ENCODE results near the gene TMEM242. TPM values are rescaled to one million over a fixed set of nuclear protein-coding genes. Genes with fewer than 3 reads are reported as not detected.
A peak's percentile ranks its signal among the peaks of the same experiment; 100 is the strongest.

Gene TMEM242
- total RNA-seq, 2 donors from 2014 or later = 12.4 to 14.5 TPM

DNA sequence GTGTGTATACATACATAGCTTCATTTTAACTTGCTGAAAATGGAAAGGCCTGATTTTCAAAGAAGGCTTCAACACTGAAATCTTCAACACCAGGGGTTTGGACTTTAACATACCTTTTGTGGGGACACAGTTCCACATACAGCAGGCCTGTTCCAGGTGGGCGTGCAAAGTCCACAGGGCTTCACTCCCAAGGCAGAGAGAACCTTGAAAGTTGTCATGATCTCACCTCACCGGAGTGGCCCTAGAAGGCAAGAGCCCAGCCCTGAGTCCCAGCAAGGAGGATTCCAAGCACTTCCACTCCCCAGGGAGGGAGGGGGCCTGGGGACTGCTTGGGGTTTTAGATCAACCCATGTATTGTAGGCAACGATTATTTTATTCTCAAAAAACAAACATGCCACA, 47.2 kb downstream of the TMEM242 start:
- DNase-seq (no peak), ATAC-seq (no peak)
- intact Hi-C loops (cut with DNase I) = loop anchor here (10.0 kb wide), 1 partner anchor 241 kb away; no protein-coding TSS in a partner anchor

DNA sequence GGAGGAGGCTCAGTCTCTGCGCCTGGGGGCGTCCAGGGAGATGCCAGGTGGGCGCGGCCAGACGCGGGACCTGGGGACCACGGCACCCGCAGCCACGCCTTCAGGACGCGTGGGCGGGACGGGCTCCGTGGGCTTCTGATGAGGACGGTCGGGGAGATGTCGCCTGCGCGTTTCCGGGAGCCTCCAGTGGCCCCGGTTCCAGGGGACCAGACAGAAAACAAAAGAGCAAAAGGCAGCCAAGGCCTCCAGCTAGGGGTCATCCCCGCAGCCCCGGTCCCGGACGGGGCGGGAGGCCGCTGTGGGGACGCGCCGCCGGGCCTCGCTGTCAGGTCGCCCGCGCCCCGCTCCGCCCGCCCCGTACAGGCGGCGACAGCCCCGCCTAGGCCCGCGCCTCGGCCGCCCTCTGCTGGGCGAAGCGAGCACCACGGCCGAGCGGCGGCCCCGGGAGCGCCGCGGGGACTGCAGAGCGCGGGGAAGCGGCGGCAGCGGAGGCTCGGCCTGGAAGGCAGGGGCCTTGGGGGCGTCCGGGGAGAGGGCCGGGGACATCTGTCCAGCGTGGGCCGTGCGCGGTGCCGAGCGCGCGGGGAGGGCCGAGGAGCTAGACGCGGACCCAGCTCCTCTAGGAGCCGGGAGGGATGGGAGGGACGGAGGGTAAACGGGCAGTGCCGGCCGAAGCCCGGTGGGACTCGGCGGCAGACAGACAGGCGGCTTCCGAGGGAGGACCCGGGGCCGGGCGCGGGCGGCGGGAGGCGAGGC, 48.7 kb downstream of the TMEM242 start:
- intact Hi-C loops (cut with DNase I) = loop anchor here (5.0 to 10.0 kb wide), 2 partner anchors 37 to 240 kb away; no protein-coding TSS in a partner anchor
- DNase-seq (peak; percentile 81), ATAC-seq (peak; percentile 95 to 96)

- peak; percentile 32 to 68 for ATAC-seq
- DNase-seq = peak; percentile 53
- intact Hi-C loops (cut with DNase I) = loop anchor here (5.0 to 10.0 kb wide), 2 partner anchors 37 to 239 kb away; no protein-coding TSS in a partner anchor
These were observed 49.4 kb downstream of the TMEM242 start for GRCh38 chr6:157273756-157274470.

DNA sequence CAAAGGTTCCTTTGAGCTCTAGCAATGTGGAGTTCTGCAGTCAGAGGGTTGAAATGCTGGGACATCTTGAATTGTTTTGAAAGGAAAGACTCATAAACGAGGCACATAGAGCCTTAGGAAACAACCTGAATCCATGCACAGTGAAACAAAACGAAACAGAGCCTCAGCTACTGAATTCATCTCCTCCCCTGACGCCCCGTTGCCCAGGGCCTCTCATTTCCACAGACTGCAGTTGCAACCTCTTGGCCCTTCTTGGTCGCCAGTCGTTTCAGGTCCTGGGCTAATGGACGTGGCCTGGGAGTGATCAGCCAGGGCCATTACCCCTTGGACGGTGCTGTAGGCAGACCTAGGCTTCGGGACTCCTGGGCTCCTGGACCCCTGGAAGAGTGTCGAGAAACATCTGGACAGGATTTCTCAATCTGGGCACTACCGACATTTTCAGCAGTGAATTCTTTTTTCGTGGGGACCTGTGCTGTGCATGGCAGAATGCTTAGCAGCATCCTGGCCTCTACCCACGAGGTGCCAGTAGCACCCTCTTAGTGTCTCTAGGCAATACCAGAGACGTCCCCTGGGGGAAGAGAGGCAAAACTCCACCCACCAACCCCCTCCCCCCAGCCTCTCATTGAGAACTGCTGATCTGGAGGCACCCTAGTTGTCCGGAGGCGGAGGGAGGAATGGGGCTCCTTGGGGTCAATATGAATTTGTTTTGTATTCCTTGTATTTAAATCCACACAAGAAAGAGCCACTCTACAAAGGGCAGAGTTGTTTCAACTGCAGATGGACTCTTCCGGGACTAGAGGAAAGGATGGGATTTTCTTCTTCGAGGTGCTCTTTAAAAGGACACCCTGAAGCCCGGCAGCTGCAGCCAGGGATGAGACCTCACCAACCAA, 50.2 kb downstream of the TMEM242 start:
- DNase-seq = no peak
- ATAC-seq = no peak
- intact Hi-C loops (cut with DNase I) = loop anchor here (5.0 to 10.0 kb wide), 2 partner anchors 36 to 238 kb away; no protein-coding TSS in a partner anchor

DNA sequence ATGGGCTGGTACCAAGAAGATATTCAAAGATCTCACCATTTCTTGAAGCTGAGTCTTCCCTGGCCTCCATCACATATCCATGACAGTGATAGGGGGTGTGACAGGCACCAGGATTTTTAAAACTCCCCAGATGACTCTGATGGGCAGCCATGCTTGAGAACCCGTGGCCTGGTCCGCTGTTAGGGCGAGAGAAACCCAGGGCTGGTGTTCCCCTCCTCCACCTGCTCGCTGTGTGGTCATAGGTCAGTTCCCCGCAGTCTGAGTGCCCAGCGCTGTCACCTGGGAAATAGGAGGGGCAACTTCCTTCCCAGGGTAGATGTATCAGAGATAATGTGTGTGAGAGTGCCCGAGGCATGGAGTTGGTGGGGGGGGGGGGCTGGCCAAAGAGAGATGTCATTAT, 50.9 kb downstream of the TMEM242 start:
- ATAC-seq (no peak), DNase-seq (no peak)
- intact Hi-C loops (cut with DNase I) = loop anchor here (5.0 to 10.0 kb wide), 2 partner anchors 35 to 238 kb away; no protein-coding TSS in a partner anchor

GRCh38 chr6:157271911-157272310, 51.4 kb downstream of the TMEM242 start:
- intact Hi-C loops (cut with DNase I) = loop anchor here (5.0 to 10.0 kb wide), 2 partner anchors 35 to 237 kb away; no protein-coding TSS in a partner anchor
- no peak for DNase-seq
- no peak for ATAC-seq

GRCh38 chr6:157271441-157271840, 51.9 kb downstream of the TMEM242 start:
- no peak for ATAC-seq
- intact Hi-C loops (cut with DNase I) = loop anchor here (5.0 to 10.0 kb wide), 2 partner anchors 34 to 237 kb away; no protein-coding TSS in a partner anchor

GRCh38 chr6:157270916-157271315, 52.4 kb downstream of the TMEM242 start:
- DNase-seq (no peak), ATAC-seq (no peak)
- intact Hi-C loops (cut with DNase I) = loop anchor here (5.0 to 10.0 kb wide), 2 partner anchors 34 to 236 kb away; no protein-coding TSS in a partner anchor

More at GRCh38 chr6:157271441-157271840, 51.9 kb downstream of the TMEM242 start:
- DNase-seq = no peak

DNA sequence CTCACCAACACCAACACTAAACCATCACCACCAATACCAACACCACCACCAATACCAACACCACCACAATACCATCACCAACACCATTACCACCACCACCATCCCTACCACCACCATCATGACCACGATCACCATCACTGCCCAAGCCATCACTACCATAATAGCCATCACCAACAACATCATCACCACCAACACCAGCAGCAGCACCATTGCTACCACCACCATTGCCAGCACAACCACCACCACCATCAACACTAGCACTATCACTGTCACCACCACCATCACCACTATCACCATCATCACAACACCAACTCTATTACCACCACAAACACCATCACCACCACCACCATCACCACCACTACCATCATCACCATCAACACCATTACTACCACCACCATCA, 53.0 kb downstream of the TMEM242 start:
- DNase-seq = no peak
- intact Hi-C loops (cut with DNase I) = loop anchor here (5.0 to 10.0 kb wide), 2 partner anchors 33 to 236 kb away; no protein-coding TSS in a partner anchor
- no peak for ATAC-seq

DNA sequence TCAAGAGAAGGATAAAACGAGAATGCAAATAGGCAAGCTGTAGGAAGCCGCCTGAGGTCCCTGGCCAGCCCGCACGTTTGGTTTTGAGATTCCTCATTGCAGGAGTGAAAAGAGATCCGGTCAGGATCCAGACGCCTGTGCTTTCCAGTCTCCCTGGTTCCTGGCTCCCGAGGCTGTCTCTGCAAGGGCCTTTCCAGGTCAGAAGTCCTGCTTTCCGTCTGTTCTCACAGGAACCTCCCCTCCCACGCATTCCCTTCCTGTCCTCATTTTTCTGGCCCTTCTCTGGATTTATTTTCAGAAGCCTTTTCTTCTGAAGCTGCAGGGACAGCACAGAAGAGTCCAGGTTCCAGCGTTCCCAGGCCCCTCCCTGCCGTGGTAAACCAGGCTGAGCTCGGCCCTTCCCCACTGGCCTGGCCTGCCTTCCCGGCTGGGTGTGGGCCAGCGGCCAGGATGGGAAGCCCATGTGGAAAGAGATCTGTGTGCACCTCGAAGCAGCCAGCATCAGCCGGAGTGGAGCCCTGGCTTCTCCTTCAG, 54.0 kb downstream of the TMEM242 start:
- ATAC-seq (peak; percentile 74 to 81), DNase-seq (peak; percentile 88)
- intact Hi-C loops (cut with DNase I) = no loop called here

GRCh38 chr6:157268835-157269234, 54.5 kb downstream of the TMEM242 start:
- no peak for DNase-seq
- peak in 1 of 2 donors; percentile 9 for ATAC-seq
- intact Hi-C loops (cut with DNase I) = no loop called here

DNA sequence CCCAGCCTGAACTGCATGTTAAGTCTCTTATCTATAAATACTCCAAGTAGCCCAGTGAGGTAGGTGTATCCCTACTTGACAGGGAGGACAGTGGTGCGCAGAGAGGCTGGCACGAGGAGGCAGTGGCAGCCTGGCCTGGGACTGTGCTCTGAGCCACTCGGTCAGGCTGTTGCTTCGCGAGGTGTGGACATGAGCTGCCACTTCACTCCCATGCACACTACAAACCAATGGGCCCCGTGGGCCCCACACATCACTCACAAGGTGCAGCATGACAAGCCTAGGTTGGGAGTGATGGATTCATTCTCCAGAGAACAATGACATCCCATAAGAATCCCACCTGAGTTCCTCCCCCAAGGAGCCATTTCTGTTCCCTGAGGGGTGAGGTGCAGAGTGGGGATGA, 54.9 kb downstream of the TMEM242 start:
- intact Hi-C loops (cut with DNase I) = no loop called here
- no peak for ATAC-seq
- no peak for DNase-seq

DNA sequence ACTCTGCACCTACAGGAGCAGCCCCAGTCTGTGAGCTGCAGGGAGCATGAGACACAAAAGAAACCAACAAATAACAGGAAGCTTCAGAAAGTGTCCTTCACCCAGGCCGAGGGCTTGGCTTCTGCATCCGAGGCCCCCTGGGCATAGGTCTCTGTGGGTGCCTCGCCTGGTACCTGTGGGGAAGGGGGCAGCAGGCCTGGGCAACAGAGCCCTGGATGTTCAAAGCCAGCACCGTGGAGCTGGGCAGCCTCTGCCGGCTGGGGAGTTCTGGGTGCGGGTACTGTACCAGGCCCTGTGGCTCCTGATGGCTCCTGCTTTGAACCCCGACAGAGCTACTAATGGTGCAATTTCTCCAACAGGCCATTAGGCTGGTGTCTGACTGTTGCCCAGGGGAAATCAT, 55.7 kb downstream of the TMEM242 start:
- ATAC-seq (no peak), DNase-seq (no peak)
- intact Hi-C loops (cut with DNase I) = no loop called here

DNA sequence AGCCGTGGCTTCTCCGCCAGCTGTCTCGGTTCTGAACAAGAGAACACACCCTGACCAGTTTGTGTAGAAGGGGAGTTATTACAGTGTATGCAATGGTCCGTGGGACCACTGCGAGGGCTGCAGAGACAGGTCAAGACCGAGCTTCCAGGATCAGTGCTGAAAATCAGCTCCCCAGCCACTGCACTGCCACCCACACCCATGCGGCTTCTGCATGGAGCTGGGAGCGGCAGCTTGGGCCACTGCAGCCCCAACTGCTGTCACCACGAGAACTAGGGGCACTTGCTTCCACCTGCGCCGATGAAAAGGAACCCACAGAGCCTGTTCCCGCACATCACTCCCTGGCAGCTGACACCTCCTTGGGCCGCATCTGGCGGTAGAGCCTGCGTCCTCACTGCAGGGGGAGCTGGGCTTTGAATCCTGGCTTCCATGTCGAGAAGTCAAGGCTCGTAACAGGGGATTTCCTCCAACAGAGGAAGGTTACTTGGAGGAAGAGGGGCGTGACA, 56.2 kb downstream of the TMEM242 start:
- DNase-seq (no peak), ATAC-seq (no peak)
- intact Hi-C loops (cut with DNase I) = no loop called here

GRCh38 chr6:157266274-157267101, 56.8 kb downstream of the TMEM242 start:
- ATAC-seq (no peak), DNase-seq (no peak)
- intact Hi-C loops (cut with DNase I) = no loop called here

- DNase-seq (no peak), ATAC-seq (no peak)
- intact Hi-C loops (cut with DNase I) = no loop called here
These were observed 57.7 kb downstream of the TMEM242 start for GRCh38 chr6:157265635-157266034.

- ATAC-seq (no peak), DNase-seq (no peak)
- intact Hi-C loops (cut with DNase I) = no loop called here
These were observed 58.1 kb downstream of the TMEM242 start for GRCh38 chr6:157265186-157265585.

DNA sequence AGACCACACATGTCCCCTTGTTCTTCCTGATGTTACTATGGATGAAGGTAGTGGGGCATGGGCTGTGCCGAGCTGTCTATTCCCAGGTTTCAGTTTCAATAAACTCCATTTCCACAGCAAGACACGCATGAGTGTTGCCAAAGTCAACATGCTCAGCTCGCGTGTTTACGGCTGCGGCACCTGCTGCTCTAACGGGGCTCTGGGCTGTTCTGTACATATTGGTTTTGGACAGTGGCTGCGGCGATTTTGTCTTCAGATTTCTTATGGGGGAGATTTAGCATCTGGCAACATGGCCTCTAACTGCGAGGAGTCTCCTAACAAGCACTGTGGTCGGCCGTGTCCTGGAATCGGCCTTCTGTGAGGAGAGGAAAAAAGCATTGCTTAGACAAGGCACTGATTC, 58.6 kb downstream of the TMEM242 start:
- DNase-seq = no peak

More for the DNA sequence above, 58.6 kb downstream of the TMEM242 start:
- intact Hi-C loops (cut with DNase I) = no loop called here
- no peak for ATAC-seq

All from left cardiac atrium (tissue), 4 donors.